GM18870 (cell line): ENCODE measurements around the gene GPX4.
A peak's percentile ranks its signal among the peaks of the same experiment; 100 is the strongest.

ENCODE experiments used
- ATAC-seq: cut with Tn5 transposase; IDR thresholded peaks from one replicate; pipeline ENCODE4 v1.9.1; 2021; ENCODE audit warnings: moderate library complexity; ENCODE audit not compliant: unreplicated experiment

GPX4 gene

GRCh38 chr19:1130771-1131717 lies 27.2 kb downstream of the GPX4 start:
- no peak for ATAC-seq

- ATAC-seq, result peak; percentile 34
Measured at GRCh38 chr19:1131718-1132551, 28.1 kb downstream of the GPX4 start.

- ATAC-seq, result peak; percentile 11
Measured at GRCh38 chr19:1132552-1133383, 29.0 kb downstream of the GPX4 start.

- no peak for ATAC-seq
Measured at GRCh38 chr19:1133471-1133929, 29.7 kb downstream of the GPX4 start.

GRCh38 chr19:1134431-1134830 lies 30.6 kb downstream of the GPX4 start:
- no peak for ATAC-seq

GRCh38 chr19:1135454-1135853 lies 31.7 kb downstream of the GPX4 start:
- no peak for ATAC-seq

GRCh38 chr19:1136201-1136600 lies 32.4 kb downstream of the GPX4 start:
- no peak for ATAC-seq

GRCh38 chr19:1136621-1137317 lies 33.0 kb downstream of the GPX4 start:
- ATAC-seq, result no peak

GRCh38 chr19:1138121-1138520 lies 34.3 kb downstream of the GPX4 start:
- no peak for ATAC-seq

GRCh38 chr19:1139126-1139525 lies 35.3 kb downstream of the GPX4 start:
- no peak for ATAC-seq

- ATAC-seq, result no peak
Measured at GRCh38 chr19:1140272-1141027, 36.7 kb downstream of the GPX4 start.

GRCh38 chr19:1141944-1142343 lies 38.1 kb downstream of the GPX4 start:
- ATAC-seq, result no peak

- ATAC-seq, result no peak
Measured at GRCh38 chr19:1143828-1144399, 40.1 kb downstream of the GPX4 start.

- ATAC-seq, result no peak
Measured at GRCh38 chr19:1144741-1145140, 40.9 kb downstream of the GPX4 start.

- no peak for ATAC-seq
Measured at GRCh38 chr19:1145635-1146411, 42.0 kb downstream of the GPX4 start.

GRCh38 chr19:1146412-1146699 lies 42.6 kb downstream of the GPX4 start:
- ATAC-seq, result no peak

GRCh38 chr19:1146858-1147780 lies 43.3 kb downstream of the GPX4 start:
- no peak for ATAC-seq
